ENCODE results near the gene TNPO2.

The TNPO2 gene

GRCh38 chr19:12692960-12693359, 30.8 kb downstream of the TNPO2 start:
- DNase-seq (ENCODE audit: low read depth in 1 of 2, low spot score in 1 of 2): no peak
- no peak for TF ChIP-seq POLR2AphosphoS5 (IDR thresholded peaks at IDR 0.05; ENCODE audit: low read depth)
- TF ChIP-seq REST (IDR thresholded peaks at IDR 0.05; ENCODE audit: insufficient replicate concordance, low read depth): no peak
- TF ChIP-seq GABPA (IDR thresholded peaks at IDR 0.05; ENCODE audit: low read depth): no peak
- no peak for TF ChIP-seq CTCF (IDR thresholded peaks at IDR 0.05; ENCODE audit: insufficient read depth, low read length)
- TF ChIP-seq SPI1 (IDR thresholded peaks at IDR 0.05; ENCODE audit: borderline replicate concordance, low read depth): no peak
- no peak overlapping the region for H3K4me3 ChIP-seq (replicated peaks; ENCODE audit: insufficient read depth, low read length)
- H3K27me3 ChIP-seq (ENCODE audit: insufficient read depth, poor library complexity, severe bottlenecking): no peaks in the 10 kb centered on the region
- no peak overlapping the region for H3K27ac ChIP-seq (replicated peaks)

GRCh38 chr19:12689581-12690216, 34.0 kb downstream of the TNPO2 start:
- DNase-seq (ENCODE audit: low read depth in 1 of 2, low spot score in 1 of 2): no peak
- no peak overlapping the region for H3K27ac ChIP-seq (replicated peaks)
- no peaks in the 10 kb centered on the region for H3K27me3 ChIP-seq (ENCODE audit: insufficient read depth, poor library complexity, severe bottlenecking)
- TF ChIP-seq CTCF (IDR thresholded peaks at IDR 0.05; ENCODE audit: insufficient read depth, low read length): no peak
- TF ChIP-seq SPI1 (IDR thresholded peaks at IDR 0.05; ENCODE audit: borderline replicate concordance, low read depth): no peak
- TF ChIP-seq GABPA (IDR thresholded peaks at IDR 0.05; ENCODE audit: low read depth): no peak
- TF ChIP-seq REST (IDR thresholded peaks at IDR 0.05; ENCODE audit: insufficient replicate concordance, low read depth): no peak
- no peak for TF ChIP-seq POLR2AphosphoS5 (IDR thresholded peaks at IDR 0.05; ENCODE audit: low read depth)
- no peak overlapping the region for H3K4me3 ChIP-seq (replicated peaks; ENCODE audit: insufficient read depth, low read length)

- Histone ChIP-seq H3K27me3 (ENCODE audit: insufficient read depth, poor library complexity, severe bottlenecking) (no peaks in the 10 kb centered on the region), H3K4me3 (replicated peaks; ENCODE audit: insufficient read depth, low read length) (no peak overlapping the region), H3K27ac (replicated peaks) (no peak overlapping the region)
- no peak for DNase-seq (ENCODE audit: low read depth in 1 of 2, low spot score in 1 of 2)
- TF ChIP-seq CTCF (IDR thresholded peaks at IDR 0.05; ENCODE audit: insufficient read depth, low read length) (no peak), POLR2AphosphoS5 (IDR thresholded peaks at IDR 0.05; ENCODE audit: low read depth) (no peak), GABPA (IDR thresholded peaks at IDR 0.05; ENCODE audit: low read depth) (no peak), SPI1 (IDR thresholded peaks at IDR 0.05; ENCODE audit: borderline replicate concordance, low read depth) (no peak), REST (IDR thresholded peaks at IDR 0.05; ENCODE audit: insufficient replicate concordance, low read depth) (no peak)
Measured at GRCh38 chr19:12689012-12689411, 34.7 kb downstream of the TNPO2 start.
